Activated CD4-positive, alpha-beta T cell treated with anti-CD3 and anti-CD28 coated beads, Interleukin-2, amount 50 U/mL, for 48 hours (primary cell): Measurements from ENCODE around the gene MTA3.
"Not testable (repeated sequence)": the region's sequence is repeated elsewhere in the genome, so short reads cannot be mapped to it uniquely, and the experiment has no call there.

Source experiments
- DNase-seq, 2 experiments: peaks; one replicate each; pipeline ENCODE4 v3.0.0-alpha.2; 2020

MTA3 gene

GRCh38 chr2:42568401-42569115 lies at the start of gene MTA3:
MTA3 (plus strand) TSS chr2:42568632; CDS start chr2:42568746, 114 bp downstream.
- peak; percentile 66 to 69 for DNase-seq

GRCh38 chr2:42519624-42520023 lies 48.8 kb upstream of the MTA3 start:
- DNase-seq, result no peak

GRCh38 chr2:42522035-42522434 lies 46.4 kb upstream of the MTA3 start:
- DNase-seq, result no peak

- DNase-seq, result no peak
Measured at GRCh38 chr2:42523341-42523740, 45.1 kb upstream of the MTA3 start.

- no peak for DNase-seq
Measured at GRCh38 chr2:42532397-42532796, 36.0 kb upstream of the MTA3 start.

- no peak for DNase-seq
Measured at GRCh38 chr2:42537493-42537892, 30.9 kb upstream of the MTA3 start.

GRCh38 chr2:42542871-42543270 lies 25.6 kb upstream of the MTA3 start:
- DNase-seq, result no peak

GRCh38 chr2:42545023-42545721 lies 23.3 kb upstream of the MTA3 start:
- no peak for DNase-seq

GRCh38 chr2:42545841-42546390 lies 22.5 kb upstream of the MTA3 start:
- no peak for DNase-seq

- no peak for DNase-seq
Measured at GRCh38 chr2:42547014-42547413, 21.4 kb upstream of the MTA3 start.

- DNase-seq, result no peak
Measured at GRCh38 chr2:42547446-42548295, 20.8 kb upstream of the MTA3 start.

- DNase-seq, result no peak
Measured at GRCh38 chr2:42550870-42551269, 17.6 kb upstream of the MTA3 start.

- no peak for DNase-seq
Measured at GRCh38 chr2:42554392-42554791, 14.0 kb upstream of the MTA3 start.

GRCh38 chr2:42556315-42556890 lies 12.0 kb upstream of the MTA3 start:
- no peak for DNase-seq

- no peak for DNase-seq
Measured at GRCh38 chr2:42557306-42557705, 11.1 kb upstream of the MTA3 start.

- DNase-seq, result no peak
Measured at GRCh38 chr2:42558827-42559226, 9.6 kb upstream of the MTA3 start.

GRCh38 chr2:42560133-42560532 lies 8.3 kb upstream of the MTA3 start:
- not testable (repeated sequence) for DNase-seq

- no peak for DNase-seq
Measured at GRCh38 chr2:42560899-42561298, 7.5 kb upstream of the MTA3 start.

GRCh38 chr2:42562474-42563144 lies 5.8 kb upstream of the MTA3 start:
- no peak for DNase-seq

GRCh38 chr2:42566025-42566424 lies 2.4 kb upstream of the MTA3 start:
- DNase-seq, result no peak

GRCh38 chr2:42566837-42567321 lies 1.6 kb upstream of the MTA3 start:
- no peak for DNase-seq

GRCh38 chr2:42567364-42567763 lies 1.1 kb upstream of the MTA3 start:
- no peak for DNase-seq
